H1 (cell line): Measurements from ENCODE around the gene SLC9A7.

ENCODE experiments used
- CEBPB ChIP-seq: IDR thresholded peaks from 2 replicates; pipeline ENCODE4 v1.6.1; 2012; ENCODE audit warnings: low read depth, low read length
- CHD2 ChIP-seq: IDR thresholded peaks from 2 replicates; pipeline ENCODE4 v1.6.1; 2012; ENCODE audit warnings: low read length, improper control_type of control experiment
- CTCF ChIP-seq, 3 experiments: IDR thresholded peaks; 1 replicate in 2 of 3; 2 replicates in 1 of 3; pipeline versions ENCODE4 v1.5.1 to v1.6.1; 2011; ENCODE audit warnings: low read length in 3 of 3, mild to moderate bottlenecking in 3 of 3, inconsistent platforms in 2 of 3, low read depth in 1 of 3, moderate library complexity in 1 of 3; ENCODE audit not compliant: insufficient read depth in 1 of 3; ENCODE audit errors: control extremely low read depth in 1 of 3
- EP300 ChIP-seq, 2 experiments: IDR thresholded peaks; 1 replicate in 1 of 2; 2 replicates in 1 of 2; pipeline ENCODE4 v1.6.1; 2011 to 2012; ENCODE audit warnings: low read depth in 2 of 2, low read length in 2 of 2, mild to moderate bottlenecking in 2 of 2, borderline replicate concordance in 1 of 2, inconsistent platforms in 1 of 2, moderate library complexity in 1 of 2
- EZH2 ChIP-seq: fragments of 200-600 bp; sonication (generic); IDR thresholded peaks from 2 replicates; pipeline ENCODE4 v1.7.1; 2012; ENCODE audit warnings: low read depth, mild to moderate bottlenecking, moderate library complexity, low read length, inconsistent platforms; ENCODE audit not compliant: severe bottlenecking
- JUND ChIP-seq: IDR thresholded peaks from 2 replicates; pipeline ENCODE4 v1.6.1; 2011; ENCODE audit warnings: mild to moderate bottlenecking, improper control_type of control experiment, low read length
- MAX ChIP-seq: IDR thresholded peaks from 2 replicates; pipeline ENCODE4 v1.6.1; 2012; ENCODE audit warnings: inconsistent platforms
- NRF1 ChIP-seq: IDR thresholded peaks from 2 replicates; pipeline ENCODE4 v1.6.1; 2011; ENCODE audit warnings: mild to moderate bottlenecking, low read depth, low read length, improper control_type of control experiment
- POLR2A ChIP-seq, 2 experiments: IDR thresholded peaks; 1 replicate in 1 of 2; 2 replicates in 1 of 2; pipeline ENCODE4 v1.6.1; 2011; ENCODE audit warnings: low read depth in 2 of 2, low read length in 2 of 2, mild to moderate bottlenecking in 2 of 2; ENCODE audit errors: control extremely low read depth in 1 of 2
- TAF1 ChIP-seq: IDR thresholded peaks from 2 replicates; pipeline ENCODE4 v1.6.1; 2011; ENCODE audit warnings: mild to moderate bottlenecking, low read depth, low read length
- TCF12 ChIP-seq: IDR thresholded peaks from 2 replicates; pipeline ENCODE4 v1.6.1; 2011; ENCODE audit warnings: low read depth, mild to moderate bottlenecking, low read length
- TEAD4 ChIP-seq: IDR thresholded peaks from 2 replicates; pipeline ENCODE4 v1.6.1; 2012; ENCODE audit warnings: low read depth, low read length, inconsistent platforms, mixed read lengths
- YY1 ChIP-seq: IDR thresholded peaks from 2 replicates; pipeline ENCODE4 v1.6.1; 2011; ENCODE audit warnings: low read depth, mild to moderate bottlenecking, low read length
- TF ChIP-seq, protein P1 (sequence below): IDR thresholded peaks from 2 replicates; pipeline ENCODE4 v1.6.1; 2011; ENCODE audit warnings: low read length, improper control_type of control experiment

- TF ChIP-seq CTCF (IDR thresholded peaks at IDR 0.05; ENCODE audit: control extremely low read depth in 1 of 3, insufficient read depth in 1 of 3, low read depth in 1 of 3, low read length in 3 of 3) (no peak), NRF1 (no peak), CEBPB (no peak), TAF1 (no peak), YY1 (no peak), POLR2A (IDR thresholded peaks at IDR 0.05; ENCODE audit: control extremely low read depth in 1 of 2, low read depth in 2 of 2, low read length in 2 of 2) (no peak), TEAD4 (no peak), TCF12 (no peak), MAX (no peak), EZH2 (no peak), JUND (no peak), CHD2 (no peak), EP300 (IDR thresholded peaks at IDR 0.05; ENCODE audit: borderline replicate concordance in 1 of 2, low read depth in 2 of 2, low read length in 2 of 2) (no peak)
- TF ChIP-seq, protein P1, sequence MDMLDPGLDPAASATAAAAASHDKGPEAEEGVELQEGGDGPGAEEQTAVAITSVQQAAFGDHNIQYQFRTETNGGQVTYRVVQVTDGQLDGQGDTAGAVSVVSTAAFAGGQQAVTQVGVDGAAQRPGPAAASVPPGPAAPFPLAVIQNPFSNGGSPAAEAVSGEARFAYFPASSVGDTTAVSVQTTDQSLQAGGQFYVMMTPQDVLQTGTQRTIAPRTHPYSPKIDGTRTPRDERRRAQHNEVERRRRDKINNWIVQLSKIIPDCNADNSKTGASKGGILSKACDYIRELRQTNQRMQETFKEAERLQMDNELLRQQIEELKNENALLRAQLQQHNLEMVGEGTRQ: no peak
Observed at GRCh38 chrX:46582966-46583365, 176.0 kb downstream of the SLC9A7 start.
